PC-3 (cell line): ENCODE data around the gene OXCT2. TPM values are rescaled to one million over a fixed set of nuclear protein-coding genes. Genes with fewer than 3 reads are reported as not detected.

Experiments
- ATAC-seq: fragments of 200-7000 bp; cut with Tn5 transposase; 2 replicates; pipeline ENCODE4 v1.9.1; 2020; ENCODE audit warnings: mild to moderate bottlenecking, moderate library complexity
- BruUV-seq: library from RNA; stranded (reverse); fragments of 400-500 nt; replicated peaks from 2 replicates; lab custom pipeline; 2021; lab: Mats Ljungman, UMichigan
- CTCF ChIA-PET: fragments of 300-600 bp; sonication (Branson Sonifier 250); formaldehyde crosslinking; loops from one replicate; lab custom pipeline; 2022; ENCODE audit warnings: antibody characterized with exemption; lab: Charles Lee
- POLR2A ChIA-PET: fragments of 300-600 bp; sonication (Branson Sonifier 250); formaldehyde crosslinking; loops from one replicate; lab custom pipeline; 2022; ENCODE audit warnings: antibody characterized with exemption; ENCODE audit not compliant: unreplicated experiment; lab: Charles Lee
- DNase-seq: peaks from one replicate; pipeline ENCODE4 v3.0.0-alpha.2; 2015
- H2AFZ ChIP-seq: fragments of 300-600 bp; sonication (generic); 2 replicates; pipeline ENCODE4 v1.6.0; 2016; ENCODE audit warnings: antibody characterized with exemption, low read length
- H3F3A ChIP-seq: fragments of 300-600 bp; sonication (generic); one replicate; pipeline ENCODE4 v1.6.0; 2017; ENCODE audit warnings: antibody characterized with exemption, low read length, control low read depth, mild to moderate bottlenecking; ENCODE audit not compliant: unreplicated experiment
- H3K27ac ChIP-seq: fragments of 300-600 bp; sonication (generic); 2 replicates; pipeline ENCODE4 v1.5.1; 2016; ENCODE audit warnings: mild to moderate bottlenecking, low read length
- H3K27me3 ChIP-seq: fragments of 300-600 bp; sonication (generic); 2 replicates; pipeline ENCODE4 v1.6.1; 2016; ENCODE audit warnings: low read length, mixed read lengths
- H3K36me3 ChIP-seq: fragments of 300-600 bp; sonication (generic); 2 replicates; pipeline ENCODE4 v1.6.1; 2016; ENCODE audit warnings: low read depth, mixed run types, low read length, mixed read lengths
- H3K4me1 ChIP-seq: fragments of 300-600 bp; sonication (generic); 2 replicates; pipeline ENCODE4 v1.5.1; 2016; ENCODE audit warnings: low read length; ENCODE audit not compliant: insufficient read depth
- H3K4me2 ChIP-seq: fragments of 300-600 bp; sonication (generic); 2 replicates; pipeline ENCODE4 v1.6.0; 2016; ENCODE audit warnings: low read length
- H3K4me3 ChIP-seq: fragments of 300-600 bp; sonication (generic); 2 replicates; pipeline ENCODE4 v1.5.1; 2016; ENCODE audit warnings: mild to moderate bottlenecking, low read length, mixed read lengths
- H3K79me2 ChIP-seq: fragments of 300-600 bp; sonication (generic); 2 replicates; pipeline ENCODE4 v1.6.1; 2017; ENCODE audit warnings: low read length, mixed read lengths
- H3K9ac ChIP-seq: fragments of 300-600 bp; sonication (generic); 2 replicates; pipeline ENCODE4 v1.6.0; 2016; ENCODE audit warnings: mild to moderate bottlenecking, low read length
- H3K9me2 ChIP-seq: fragments of 300-600 bp; sonication (generic); replicated peaks from 2 replicates; pipeline ENCODE4 v1.6.1; 2016; ENCODE audit warnings: mixed run types, low read length, mixed read lengths
- H3K9me3 ChIP-seq: fragments of 300-600 bp; sonication (generic); 2 replicates; pipeline ENCODE4 v1.6.1; 2016; ENCODE audit warnings: low read length, mixed read lengths
- H4K20me1 ChIP-seq: fragments of 300-600 bp; sonication (generic); 2 replicates; pipeline ENCODE4 v1.6.1; 2016; ENCODE audit warnings: low read length, mixed read lengths
- EZH2 ChIP-seq: fragments of 300-600 bp; sonication (generic); IDR thresholded peaks from one replicate; pipeline ENCODE4 v1.6.1; 2017; ENCODE audit warnings: antibody characterized with exemption, mild to moderate bottlenecking, low read length; ENCODE audit not compliant: unreplicated experiment
- EZH2phosphoT487 ChIP-seq: fragments of 300-600 bp; sonication (generic); IDR thresholded peaks from 2 replicates; pipeline ENCODE4 v1.6.1; 2018; ENCODE audit warnings: mild to moderate bottlenecking, antibody characterized with exemption, low read length, borderline replicate concordance
- intact Hi-C: fragments of 100-400 bp; cut with micrococcal nuclease; formaldehyde crosslinking; loops from 2 replicates; pipeline ENCODE4 v1.9.0; 2023
- total RNA-seq: library from RNA; depleted of rRNA; stranded (reverse); fragments of >200 nt; gene quantifications from 2 replicates; pipeline ENCODE4 v1.2.3, GENCODE V29; 2014
- TF ChIP-seq, protein P1 (sequence below): fragments of 300-600 bp; sonication (generic); conservative IDR thresholded peaks from 2 replicates; pipeline ENCODE4 v1.5.1; 2017; ENCODE audit warnings: antibody characterized with exemption, low read depth, mild to moderate bottlenecking, low read length

Gene OXCT2
- total RNA-seq, 1 experiment from 2014 or later, result 0.98 TPM

DNA sequence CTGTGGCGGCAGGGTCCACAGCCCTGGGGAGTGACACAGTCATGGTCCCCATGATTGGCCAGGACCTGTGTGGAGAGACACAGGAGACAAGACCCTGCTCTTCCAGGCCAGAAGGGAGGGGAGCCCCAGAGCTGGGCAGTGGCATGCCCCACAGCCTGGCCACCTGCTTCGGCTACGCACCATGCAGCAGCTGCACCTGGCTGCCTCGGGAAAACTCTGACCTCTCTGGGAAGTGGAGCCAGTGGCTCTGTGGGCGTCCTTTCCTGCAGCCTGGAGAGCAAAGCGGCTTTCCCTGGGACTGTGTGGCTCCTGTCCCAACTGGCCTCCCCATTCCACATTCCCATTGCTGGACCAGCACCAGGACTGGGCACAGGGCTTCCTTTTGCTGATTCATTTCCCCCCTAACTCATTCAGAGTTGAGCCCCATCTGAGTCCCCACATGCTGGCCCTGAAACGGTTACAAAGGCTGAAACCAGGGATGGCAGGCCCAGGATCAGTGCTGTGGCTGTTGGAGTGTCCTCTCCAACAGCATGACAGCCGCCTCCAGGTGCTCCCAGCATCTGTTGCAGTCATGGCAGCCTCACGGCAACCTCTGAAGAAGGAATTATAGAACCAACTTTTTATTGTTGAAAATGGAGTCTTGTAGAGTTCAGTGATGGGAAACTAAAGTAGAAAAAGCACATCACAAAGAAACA, 15.0 kb downstream of the OXCT2 start:
- CTCF ChIA-PET, result no interaction called here
- ATAC-seq, result no peak
- BruUV-seq, result no TSS peak
- H3K4me3 ChIP-seq, result no peak overlapping the region
- H2AFZ ChIP-seq, result no peak overlapping the region
- H3K9me3 ChIP-seq, result no peaks in the 10 kb centered on the region
- H4K20me1 ChIP-seq, result no peaks in the 10 kb centered on the region
- POLR2A ChIA-PET, result no interaction called here
- no peaks in the 10 kb centered on the region for H3K79me2 ChIP-seq
- no peak for DNase-seq
- TF ChIP-seq EZH2phosphoT487, result no peak
- no peak for TF ChIP-seq EZH2
- TF ChIP-seq, protein P1, sequence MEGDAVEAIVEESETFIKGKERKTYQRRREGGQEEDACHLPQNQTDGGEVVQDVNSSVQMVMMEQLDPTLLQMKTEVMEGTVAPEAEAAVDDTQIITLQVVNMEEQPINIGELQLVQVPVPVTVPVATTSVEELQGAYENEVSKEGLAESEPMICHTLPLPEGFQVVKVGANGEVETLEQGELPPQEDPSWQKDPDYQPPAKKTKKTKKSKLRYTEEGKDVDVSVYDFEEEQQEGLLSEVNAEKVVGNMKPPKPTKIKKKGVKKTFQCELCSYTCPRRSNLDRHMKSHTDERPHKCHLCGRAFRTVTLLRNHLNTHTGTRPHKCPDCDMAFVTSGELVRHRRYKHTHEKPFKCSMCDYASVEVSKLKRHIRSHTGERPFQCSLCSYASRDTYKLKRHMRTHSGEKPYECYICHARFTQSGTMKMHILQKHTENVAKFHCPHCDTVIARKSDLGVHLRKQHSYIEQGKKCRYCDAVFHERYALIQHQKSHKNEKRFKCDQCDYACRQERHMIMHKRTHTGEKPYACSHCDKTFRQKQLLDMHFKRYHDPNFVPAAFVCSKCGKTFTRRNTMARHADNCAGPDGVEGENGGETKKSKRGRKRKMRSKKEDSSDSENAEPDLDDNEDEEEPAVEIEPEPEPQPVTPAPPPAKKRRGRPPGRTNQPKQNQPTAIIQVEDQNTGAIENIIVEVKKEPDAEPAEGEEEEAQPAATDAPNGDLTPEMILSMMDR, result no peak
- H3K4me2 ChIP-seq, result no peak overlapping the region
- H3K27me3 ChIP-seq, result no peaks in the 10 kb centered on the region
- H3K9ac ChIP-seq, result no peak overlapping the region
- no peaks in the 10 kb centered on the region for H3K9me2 ChIP-seq
- intact Hi-C loops, result no loop called here
- no peak overlapping the region for H3K27ac ChIP-seq
- no peaks in the 10 kb centered on the region for H3K4me1 ChIP-seq
- H3K36me3 ChIP-seq, result peaks cover 51% of the 10 kb centered on the region
- no peaks in the 10 kb centered on the region for H3F3A ChIP-seq

DNA sequence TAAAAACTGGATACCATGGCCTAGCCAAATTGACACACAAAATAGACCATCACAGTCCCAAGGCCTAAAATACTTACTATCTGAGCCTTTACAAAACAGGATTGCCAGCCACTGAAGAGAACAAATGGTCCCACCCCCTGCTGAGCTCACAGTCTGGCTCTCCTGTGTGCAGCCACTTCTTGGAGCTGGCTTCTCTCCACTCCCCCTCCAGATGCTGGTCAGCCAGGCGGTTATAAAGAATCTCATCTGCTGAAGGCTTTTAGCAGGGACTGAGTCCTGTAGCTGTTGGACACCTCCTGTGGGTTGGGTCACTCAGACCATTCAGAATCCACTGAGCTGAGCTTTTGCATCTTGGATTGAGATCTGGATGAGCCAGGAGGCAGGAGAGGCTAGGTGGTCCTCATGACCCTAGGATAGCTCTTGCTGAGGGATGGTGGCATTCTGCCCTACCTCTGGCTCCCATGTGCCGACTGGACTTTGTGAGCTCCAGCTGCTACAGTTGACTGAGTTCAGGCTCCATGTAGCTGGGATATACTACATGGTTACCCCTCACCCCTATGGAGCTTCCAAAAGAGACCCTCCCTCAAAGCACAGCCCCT, 16.1 kb downstream of the OXCT2 start:
- Histone ChIP-seq H3K27ac (no peak overlapping the region), H3K4me2 (no peak overlapping the region), H3K9me3 (no peaks in the 10 kb centered on the region), H3K9me2 (no peaks in the 10 kb centered on the region), H3F3A (no peaks in the 10 kb centered on the region), H3K36me3 (peaks cover 62% of the 10 kb centered on the region), H3K79me2 (no peaks in the 10 kb centered on the region), H3K9ac (no peak overlapping the region), H4K20me1 (no peaks in the 10 kb centered on the region), H3K4me3 (no peak overlapping the region), H3K4me1 (no peaks in the 10 kb centered on the region), H2AFZ (no peak overlapping the region), H3K27me3 (no peaks in the 10 kb centered on the region)
- DNase-seq, result no peak
- POLR2A ChIA-PET, result no interaction called here
- CTCF ChIA-PET, result no interaction called here
- no TSS peak for BruUV-seq
- intact Hi-C loops, result no loop called here
- TF ChIP-seq EZH2, result no peak
- TF ChIP-seq, protein P1, result no peak
- no peak for TF ChIP-seq EZH2phosphoT487
- ATAC-seq, result no peak

DNA sequence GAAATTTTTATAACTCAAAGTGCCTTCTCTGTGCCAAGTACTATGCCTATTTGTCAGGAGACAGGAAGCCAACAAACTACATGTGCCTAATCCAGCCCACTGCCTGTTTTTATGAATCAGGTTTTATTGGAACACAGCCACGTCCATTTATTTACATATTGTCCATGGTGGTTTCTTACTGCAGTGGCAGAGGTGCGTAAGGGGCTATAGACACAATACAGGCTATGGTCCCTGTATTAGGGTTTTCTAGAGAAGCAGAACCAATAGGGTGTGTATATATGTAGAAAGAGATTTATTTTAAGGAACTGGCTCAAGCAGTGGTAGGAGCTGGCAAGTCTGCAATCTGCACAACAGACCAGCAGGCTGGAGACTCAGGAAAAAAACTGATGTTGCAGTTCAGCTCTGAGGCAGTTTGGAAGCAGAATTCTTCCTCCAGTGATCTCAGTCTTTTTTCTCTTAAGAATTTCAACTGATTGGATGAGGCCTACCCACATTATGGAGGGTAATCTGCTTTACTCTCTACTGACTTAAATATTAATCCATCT, 17.1 kb downstream of the OXCT2 start:
- H3K4me2 ChIP-seq, result no peak overlapping the region
- H3K4me1 ChIP-seq, result no peaks in the 10 kb centered on the region
- intact Hi-C loops, result no loop called here
- no peaks in the 10 kb centered on the region for H3K79me2 ChIP-seq
- CTCF ChIA-PET, result no interaction called here
- H3K36me3 ChIP-seq, result peaks cover 62% of the 10 kb centered on the region
- H3K9ac ChIP-seq, result no peak overlapping the region
- no peak overlapping the region for H3K4me3 ChIP-seq
- DNase-seq, result peak; percentile 42
- no peak overlapping the region for H3K27ac ChIP-seq
- no TSS peak for BruUV-seq
- no peaks in the 10 kb centered on the region for H4K20me1 ChIP-seq
- H3K9me2 ChIP-seq, result no peaks in the 10 kb centered on the region
- no peak overlapping the region for H2AFZ ChIP-seq
- no peaks in the 10 kb centered on the region for H3F3A ChIP-seq
- POLR2A ChIA-PET, result no interaction called here
- no peaks in the 10 kb centered on the region for H3K27me3 ChIP-seq
- TF ChIP-seq EZH2, result no peak
- no peak for TF ChIP-seq EZH2phosphoT487
- TF ChIP-seq, protein P1, result no peak
- no peaks in the 10 kb centered on the region for H3K9me3 ChIP-seq
- ATAC-seq, result peak; percentile 51; the same call in 1 of the 2 replicates
